Measurements from ENCODE around the gene RTCA.
"Not testable (repeated sequence)": the region's sequence is repeated elsewhere in the genome, so short reads cannot be mapped to it uniquely, and the experiment has no call there.

Gene RTCA

DNA sequence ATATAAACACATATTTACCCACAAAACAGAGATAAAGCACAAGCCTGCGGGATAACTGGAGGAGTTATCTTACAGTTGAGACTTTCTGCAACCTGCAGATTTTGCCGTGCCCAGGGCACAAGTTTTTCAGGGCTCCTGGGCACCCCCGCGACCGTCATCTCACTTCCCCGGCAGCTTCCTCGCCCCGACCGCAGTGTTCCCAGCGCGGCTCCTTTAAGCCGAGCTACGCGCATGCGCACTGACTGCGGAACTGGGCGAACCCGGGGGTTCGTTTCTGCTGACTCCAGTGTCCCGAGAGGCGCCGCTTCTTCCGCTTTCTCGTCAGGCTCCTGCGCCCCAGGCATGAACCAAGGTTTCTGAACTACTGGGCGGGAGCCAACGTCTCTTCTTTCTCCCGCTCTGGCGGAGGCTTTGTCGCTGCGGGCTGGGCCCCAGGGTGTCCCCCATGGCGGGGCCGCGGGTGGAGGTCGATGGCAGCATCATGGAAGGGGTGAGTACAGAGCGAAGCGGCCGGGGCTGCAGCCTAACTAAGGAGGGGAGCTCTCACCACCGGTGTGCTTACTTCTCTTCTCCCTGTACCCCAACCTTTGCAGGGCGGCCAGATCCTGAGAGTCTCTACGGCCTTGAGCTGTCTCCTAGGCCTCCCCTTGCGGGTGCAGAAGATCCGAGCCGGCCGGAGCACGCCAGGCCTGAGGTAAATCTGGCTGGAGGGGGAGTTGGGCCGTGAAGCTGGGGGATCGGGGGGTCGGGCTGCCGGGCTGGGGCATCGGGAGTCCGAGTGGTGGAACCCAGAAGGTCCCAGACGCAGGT lies at the start of gene RTCA:
RTCA (plus strand) TSS at position 286 of the 810 bp plus-strand sequence; CDS start at position 446, 160 bp downstream.
- peak; percentile 95 for DNase-seq

DNA sequence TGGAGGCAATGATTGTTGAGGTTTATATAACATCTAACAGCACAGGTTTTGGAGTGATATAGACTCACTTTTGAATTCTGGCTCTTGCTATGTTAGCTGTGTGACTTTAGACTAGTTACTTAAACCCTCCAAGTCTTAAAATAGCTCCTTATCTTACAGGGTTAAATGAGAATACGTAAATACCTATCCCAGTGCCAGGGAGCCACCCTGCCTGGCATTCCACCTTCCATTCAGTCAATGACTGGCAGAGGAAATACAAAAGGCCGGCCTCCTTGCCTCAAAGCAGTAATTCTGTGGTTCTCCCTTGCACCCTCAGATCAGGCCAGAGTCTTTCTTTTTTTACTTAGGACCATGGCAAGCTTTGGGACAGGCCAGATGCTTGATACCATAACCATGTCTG lies 48.2 kb upstream of the RTCA start:
- DNase-seq = no peak

GRCh38 chr1:100219457-100219856 lies 46.6 kb upstream of the RTCA start:
- DNase-seq = no peak

DNA sequence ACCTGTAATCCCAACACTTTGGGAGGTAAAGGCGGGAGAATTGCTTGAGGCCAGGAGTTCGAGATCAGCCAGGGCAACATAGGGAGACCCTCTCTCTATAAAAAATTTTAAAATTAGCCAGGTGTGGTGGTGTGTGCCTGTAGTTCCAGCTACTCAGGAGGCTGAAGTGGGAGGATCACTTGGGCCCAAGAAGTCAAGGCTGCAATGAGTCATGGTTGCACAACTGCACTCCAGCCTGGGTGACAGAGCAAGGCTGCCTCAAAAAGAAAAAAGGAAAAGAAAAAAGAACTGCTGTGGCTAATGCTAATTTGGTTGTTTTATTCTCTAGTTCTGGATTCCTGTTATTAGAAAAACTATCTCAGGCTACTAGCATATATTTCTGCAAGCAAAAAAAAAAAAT lies 46.1 kb upstream of the RTCA start:
- DNase-seq = no peak

GRCh38 chr1:100222428-100222827 lies 43.6 kb upstream of the RTCA start:
- no peak for DNase-seq

GRCh38 chr1:100229681-100230443 lies 36.2 kb upstream of the RTCA start:
- no peak for DNase-seq

- no peak for DNase-seq
Observed at GRCh38 chr1:100230765-100231164, 35.3 kb upstream of the RTCA start.

- DNase-seq = no peak
Observed at GRCh38 chr1:100231721-100232120, 34.3 kb upstream of the RTCA start.

GRCh38 chr1:100232156-100232555 lies 33.9 kb upstream of the RTCA start:
- DNase-seq = no peak

DNA sequence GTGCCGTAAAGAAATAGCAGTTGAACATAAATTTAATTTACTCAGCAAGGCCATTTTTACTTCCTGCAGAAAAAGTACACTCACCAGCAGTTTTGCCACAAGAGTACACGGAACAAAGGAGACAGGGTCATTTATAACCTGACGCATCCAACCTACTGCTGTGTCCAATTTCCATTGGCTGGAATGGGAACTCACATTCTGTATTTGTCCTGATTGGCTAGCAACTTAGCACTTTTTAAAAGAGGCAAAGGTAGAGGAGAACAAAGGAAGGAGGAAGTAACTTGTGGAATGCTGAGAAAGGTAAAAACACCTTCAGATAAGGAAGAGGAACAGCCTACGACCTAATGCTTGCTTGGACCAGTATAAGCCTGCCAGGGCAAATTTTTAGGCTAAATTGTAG lies 32.5 kb upstream of the RTCA start:
- DNase-seq = not testable (repeated sequence)

- DNase-seq = no peak
Observed at GRCh38 chr1:100234432-100234831, 31.6 kb upstream of the RTCA start.

GRCh38 chr1:100237091-100237490 lies 28.9 kb upstream of the RTCA start:
- no peak for DNase-seq

- DNase-seq = no peak
Observed at GRCh38 chr1:100239961-100240360, 26.1 kb upstream of the RTCA start.

GRCh38 chr1:100240631-100241030 lies 25.4 kb upstream of the RTCA start:
- no peak for DNase-seq

DNA sequence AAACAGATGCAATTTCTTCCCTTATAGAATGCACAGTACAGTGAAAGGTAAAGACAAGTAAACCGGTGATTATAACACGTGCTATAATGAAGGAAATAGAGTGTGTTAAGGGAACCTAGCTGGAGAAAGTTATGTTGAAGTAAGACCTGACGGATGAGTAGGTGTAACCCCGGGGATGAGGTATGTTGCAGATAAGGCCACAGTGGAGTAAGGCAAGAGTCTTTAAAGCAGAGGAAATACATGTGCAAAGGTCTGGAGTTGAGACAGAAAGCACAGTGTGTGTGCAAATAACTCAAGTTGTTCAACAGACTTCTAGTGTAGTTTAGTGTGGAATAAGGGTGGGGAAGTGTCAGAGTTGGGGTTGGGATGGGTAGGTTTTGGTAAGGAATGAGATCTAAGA lies 19.3 kb upstream of the RTCA start:
- DNase-seq = no peak

GRCh38 chr1:100249155-100249536 lies 16.9 kb upstream of the RTCA start:
- no peak for DNase-seq

DNA sequence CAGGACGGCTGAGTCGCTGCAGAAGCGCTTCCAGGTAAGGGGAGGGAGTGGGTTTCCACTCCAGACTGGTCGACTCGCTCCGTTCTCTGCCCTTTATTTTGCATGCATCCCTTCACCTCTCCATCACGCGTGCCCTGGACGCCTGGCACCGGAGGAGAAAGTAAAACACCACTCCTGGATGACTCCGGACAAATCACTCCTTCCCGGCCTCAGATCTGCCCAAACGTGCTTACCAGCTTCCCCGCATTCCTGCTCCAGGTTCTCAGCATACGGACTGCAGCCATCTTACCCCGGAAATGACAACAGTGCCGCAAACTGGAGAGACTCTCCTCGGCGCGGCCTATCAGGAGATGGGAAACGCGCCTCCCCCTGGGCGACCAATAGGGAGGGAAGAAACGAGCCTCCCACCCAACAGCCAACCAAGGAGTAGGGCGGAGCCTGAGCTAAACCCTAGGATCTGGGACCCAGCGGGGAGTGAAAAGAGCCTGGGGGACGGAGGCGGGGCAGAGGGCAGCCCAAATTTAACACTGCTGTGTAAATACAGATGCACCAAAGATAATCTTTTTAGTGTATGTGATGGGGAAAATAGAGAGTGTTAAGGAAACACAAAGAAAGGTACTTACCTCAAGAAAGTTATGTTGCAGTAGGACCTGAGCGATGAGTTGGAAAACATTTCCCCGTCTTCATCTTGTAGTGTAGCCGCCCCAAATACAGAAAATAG lies 16.3 kb upstream of the RTCA start, which contains the start of gene DBT:
DBT (minus strand) TSS at position 298 of the 721 bp plus-strand sequence; CDS start at position 284, 14 bp downstream.
- DNase-seq = peak; percentile 92

DNA sequence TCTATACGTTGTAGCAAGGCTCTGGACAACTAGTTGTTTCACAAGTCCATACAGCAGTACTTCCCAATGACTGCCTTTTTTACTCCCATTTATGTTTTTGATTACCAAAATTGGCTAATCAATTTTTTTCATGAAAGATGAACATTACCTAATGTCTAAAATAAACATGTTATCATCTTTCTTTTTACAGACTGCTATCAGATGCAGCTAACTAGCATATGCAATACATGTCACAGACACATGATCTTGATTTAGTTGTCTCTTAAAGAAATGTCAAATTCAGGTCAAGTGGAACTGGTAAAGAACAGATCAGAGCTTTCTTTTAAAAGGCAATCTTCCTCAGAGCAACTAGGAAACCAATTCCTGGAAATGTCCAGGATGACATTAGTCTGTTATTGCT lies 15.8 kb upstream of the RTCA start:
- DNase-seq = no peak

GRCh38 chr1:100250807-100251206 lies 15.2 kb upstream of the RTCA start:
- no peak for DNase-seq

GRCh38 chr1:100252901-100253300 lies 13.1 kb upstream of the RTCA start:
- DNase-seq = no peak

- DNase-seq = no peak
Observed at GRCh38 chr1:100253552-100253951, 12.5 kb upstream of the RTCA start.

DNA sequence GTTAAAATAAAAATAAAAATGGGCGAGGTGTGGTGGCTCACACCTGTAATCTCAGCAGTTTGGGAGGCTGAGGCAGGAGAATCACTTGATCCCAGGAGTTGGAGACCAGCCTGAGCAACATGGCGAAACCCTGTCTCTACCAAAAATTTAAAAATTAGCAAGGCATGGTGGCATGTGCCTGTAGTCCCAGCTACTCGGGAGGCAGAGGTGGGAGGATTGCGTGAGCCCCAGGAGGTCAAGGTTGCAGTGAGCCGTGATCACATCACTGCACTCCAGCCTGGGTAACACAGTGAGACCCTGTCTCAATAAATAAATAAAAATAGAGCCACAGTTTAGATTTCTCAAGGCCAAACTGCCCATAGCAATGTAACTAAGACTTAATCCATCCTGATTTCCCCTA lies 9.7 kb upstream of the RTCA start:
- DNase-seq = not testable (repeated sequence)

- DNase-seq = not testable (repeated sequence)
Observed at GRCh38 chr1:100258427-100258826, 7.6 kb upstream of the RTCA start.

Data from CD4-positive, alpha-beta T cell treated with Interleukin-21 for 1 hour (primary cell).